ENCODE data around the gene FBXO24.
"Not testable (repeated sequence)": the region's sequence is repeated elsewhere in the genome, so short reads cannot be mapped to it uniquely, and the experiment has no call there.

The FBXO24 gene

DNA sequence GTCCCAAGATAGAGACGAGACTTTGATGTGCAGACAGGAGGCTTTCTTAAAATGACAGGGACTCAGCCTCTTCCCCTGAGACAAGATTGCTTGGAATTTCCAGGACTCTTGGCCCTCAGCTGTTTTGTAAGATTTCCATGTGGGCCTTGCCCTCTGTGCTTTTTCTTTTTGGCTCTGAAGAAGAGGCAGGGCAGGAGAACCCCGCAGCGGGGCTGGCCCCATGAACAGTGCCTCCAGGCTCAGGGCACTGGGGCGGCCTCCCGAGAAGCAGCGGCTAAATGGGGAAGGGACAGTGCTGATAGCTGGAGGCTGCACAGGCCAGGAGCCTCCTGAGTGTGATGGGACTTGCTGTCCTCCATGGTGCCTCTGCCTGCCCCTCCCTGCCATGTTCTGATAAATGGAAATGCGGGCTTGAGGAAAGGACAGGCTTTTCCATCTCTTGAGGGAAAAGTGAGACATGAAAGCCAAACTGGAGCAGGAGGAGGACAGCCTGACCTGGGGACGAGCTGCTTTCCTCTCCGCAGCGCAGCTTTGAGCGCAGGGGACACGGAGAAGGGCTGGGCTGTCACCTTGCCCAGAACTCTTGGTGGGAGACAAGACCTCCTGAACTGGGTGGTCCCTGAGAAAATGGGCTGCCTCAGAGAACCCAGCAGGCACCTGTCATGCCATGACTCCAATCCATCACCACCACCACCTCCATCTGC, 24.5 kb upstream of the FBXO24 start:
- DNase-seq = no peak

DNA sequence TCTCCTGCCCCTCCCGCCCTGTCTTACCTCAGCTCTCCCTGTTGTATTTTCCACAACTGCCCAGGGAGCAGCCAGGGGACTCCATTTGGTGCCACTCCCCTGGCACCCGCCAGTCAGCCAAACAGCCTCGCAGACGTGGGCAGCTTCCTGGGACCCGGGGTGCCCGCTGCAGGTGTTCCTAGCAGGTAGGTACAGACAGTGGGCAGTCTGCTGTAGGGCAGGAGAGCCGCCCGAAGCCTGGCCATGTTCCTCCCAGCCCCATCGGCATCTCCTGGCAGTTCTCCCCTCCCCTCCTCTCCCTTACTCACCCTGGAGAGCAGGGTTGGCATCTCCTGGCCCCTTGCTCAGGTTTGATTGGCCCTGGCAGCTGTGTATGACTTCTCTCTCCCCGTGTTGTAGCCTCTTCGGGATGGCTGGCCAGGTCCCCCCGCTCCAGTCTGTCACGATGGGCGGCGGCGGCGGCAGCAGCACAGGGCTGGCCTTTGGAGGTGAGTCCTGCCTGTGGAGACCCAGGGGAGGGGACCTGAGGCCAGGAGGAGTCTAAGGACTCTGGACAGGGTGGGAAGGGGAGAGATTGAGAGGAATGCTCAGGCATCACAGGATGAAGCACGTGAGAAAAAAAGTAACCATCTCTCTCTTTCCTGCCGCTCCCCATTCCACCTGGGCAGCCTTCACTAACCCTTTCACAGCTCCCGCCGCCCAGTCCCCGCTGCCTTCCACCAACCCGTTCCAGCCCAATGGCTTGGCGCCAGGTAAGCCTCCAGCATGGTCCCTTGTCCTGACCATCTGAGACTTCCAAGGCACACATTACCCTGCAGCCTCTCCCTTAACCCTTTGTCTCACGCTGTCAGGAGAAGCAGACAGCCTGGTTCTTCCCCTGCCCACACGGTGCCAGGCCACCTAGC, 23.7 kb upstream of the FBXO24 start:
- no peak for DNase-seq

DNA sequence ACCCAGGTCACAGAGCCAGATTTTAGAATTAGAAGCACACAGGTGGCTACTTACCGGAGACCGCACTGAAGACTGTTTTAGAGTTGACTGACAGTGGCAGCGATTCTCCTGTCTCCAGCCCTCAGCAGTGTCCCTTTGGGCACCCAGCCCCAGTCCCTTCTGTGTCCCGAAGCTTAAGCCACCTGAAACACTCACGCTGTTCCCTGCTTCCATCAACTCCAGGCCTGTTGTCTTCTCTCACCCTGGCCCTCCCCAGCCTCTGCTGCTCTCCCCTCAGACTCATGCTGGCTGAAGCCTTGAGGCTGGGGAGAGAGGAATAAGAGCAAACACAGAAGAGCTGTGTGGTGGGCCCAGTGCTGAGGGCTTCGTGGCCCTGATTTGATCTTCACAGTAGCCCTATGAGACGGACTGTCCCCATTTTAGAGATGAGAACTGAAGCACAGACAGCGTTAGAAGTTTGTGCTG, 23.0 kb upstream of the FBXO24 start:
- DNase-seq = no peak

DNA sequence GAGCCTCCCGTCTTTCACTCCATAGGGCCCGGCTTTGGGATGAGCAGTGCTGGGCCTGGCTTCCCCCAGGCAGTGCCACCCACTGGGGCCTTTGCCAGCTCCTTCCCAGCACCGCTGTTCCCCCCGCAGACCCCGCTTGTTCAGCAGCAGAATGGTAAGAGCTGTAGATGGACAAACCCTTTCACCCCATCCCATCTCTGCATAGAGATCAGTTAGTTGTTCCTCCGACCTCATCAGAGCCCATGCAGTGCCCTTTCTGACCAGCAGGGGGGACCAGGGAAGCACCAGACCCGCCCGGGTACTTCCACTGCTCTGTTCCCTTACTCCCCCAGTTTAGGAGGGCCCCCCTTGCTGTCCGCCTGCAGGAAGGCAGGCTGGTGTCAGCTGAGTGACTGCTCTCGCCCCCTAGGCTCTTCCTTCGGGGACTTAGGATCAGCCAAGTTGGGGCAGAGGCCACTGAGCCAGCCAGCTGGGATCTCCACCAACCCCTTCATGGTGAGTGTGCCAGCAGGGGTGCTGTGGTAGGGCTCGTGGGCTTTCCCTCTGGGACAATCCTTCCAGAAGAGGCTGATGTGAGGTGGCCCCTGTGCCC, 22.2 kb upstream of the FBXO24 start:
- peak; percentile 88 for DNase-seq

DNA sequence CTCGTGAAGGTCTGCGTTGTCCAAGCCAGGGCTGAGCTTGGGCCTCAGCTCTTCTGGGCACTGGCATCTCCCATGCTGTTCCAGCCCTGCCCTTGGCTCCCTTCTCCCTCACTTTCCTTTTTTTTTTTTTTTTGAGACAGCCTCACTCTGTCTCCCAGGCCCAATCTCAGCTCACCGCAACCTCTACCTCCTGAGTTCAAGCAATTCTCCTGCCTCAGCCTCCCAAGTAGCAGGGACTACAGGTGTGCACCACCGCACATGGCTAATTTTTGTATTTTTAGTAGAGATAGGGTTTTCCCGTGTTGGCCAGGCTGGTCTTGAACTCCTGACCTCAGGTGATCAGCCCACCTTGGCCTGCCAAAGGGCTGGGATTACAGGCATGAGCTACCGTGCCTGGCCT, 21.7 kb upstream of the FBXO24 start:
- not testable (repeated sequence) for DNase-seq

DNA sequence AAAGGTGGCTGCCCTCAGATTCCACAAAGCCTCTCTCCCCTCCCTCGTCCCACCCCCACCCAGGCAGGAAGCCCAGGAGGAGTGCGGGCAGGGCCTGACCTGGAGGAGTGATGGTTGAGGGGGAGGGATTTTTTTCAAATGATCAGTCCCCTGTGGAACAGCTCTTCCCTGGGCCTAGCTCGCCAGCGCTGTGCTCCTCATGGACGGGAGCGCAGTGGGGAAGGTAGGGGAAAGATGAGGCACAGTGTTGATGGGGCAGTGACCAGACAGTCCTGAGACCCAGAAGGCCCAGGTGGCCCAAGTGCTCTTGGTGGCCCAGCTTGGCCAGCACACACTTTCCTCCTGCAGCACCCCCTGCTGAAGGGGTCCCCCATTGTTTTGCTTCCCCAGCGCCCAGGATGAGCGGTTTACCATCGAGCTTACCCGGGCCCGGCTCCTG, 21.0 kb upstream of the FBXO24 start:
- no peak for DNase-seq

DNA sequence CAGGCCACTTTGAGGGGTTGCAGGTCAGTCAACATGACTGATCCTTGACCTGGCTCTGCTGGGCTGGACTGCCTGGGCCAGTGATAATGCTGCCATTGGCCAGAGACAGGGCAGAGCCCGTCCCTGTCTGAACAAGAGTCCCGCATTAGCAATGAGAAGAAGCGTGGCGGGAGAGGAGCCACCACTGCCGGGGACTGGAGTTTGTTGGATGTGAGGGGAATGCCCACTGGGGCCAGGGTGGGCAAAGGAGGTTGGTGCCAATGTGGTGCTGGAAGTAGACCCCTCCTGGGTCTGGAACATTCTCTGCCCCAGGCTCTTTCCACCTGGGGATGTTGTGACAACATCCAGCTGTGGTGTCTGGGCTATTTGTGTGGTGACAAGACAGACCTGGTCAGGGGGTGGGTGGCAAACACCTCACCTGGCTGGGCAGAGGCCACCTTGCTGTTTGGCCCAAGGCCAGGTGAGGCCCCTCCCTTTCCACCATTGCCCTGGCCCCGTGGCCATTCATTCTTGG, 20.1 kb upstream of the FBXO24 start:
- no peak for DNase-seq

DNA sequence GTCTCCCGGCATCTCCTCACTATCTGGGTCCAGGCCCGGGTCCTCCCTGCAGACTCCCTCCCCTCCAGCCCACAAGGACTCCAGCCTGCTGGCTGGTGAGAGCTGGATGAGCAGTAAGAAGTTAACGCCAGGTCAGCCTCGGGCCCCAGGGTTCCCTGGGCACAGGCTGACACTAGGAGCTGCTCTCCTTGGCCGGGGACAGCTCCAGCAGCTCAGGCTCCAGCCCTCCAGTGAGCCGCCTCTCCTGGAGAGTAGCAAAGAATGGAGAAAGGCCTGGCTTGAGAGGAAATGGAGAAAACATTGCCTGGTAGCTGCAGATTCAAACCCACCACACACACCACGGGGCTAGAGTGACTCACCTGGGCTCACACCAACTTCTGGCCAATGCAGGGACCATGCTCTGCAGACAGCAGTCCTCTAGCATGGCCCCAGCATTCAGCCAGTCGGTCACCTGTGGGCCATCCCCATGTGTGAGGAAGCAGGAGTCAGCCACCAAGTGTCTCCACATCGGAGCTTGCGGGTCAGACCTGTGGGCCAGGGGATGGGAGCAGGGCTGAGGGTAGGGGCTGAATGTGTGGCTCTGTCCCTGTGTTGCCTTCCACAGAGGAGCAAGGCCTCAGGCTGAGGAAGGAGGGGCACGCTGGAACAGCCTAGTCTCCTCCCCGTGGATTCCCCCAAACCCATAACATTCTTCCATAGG, 18.9 kb upstream of the FBXO24 start:
- DNase-seq = no peak

DNA sequence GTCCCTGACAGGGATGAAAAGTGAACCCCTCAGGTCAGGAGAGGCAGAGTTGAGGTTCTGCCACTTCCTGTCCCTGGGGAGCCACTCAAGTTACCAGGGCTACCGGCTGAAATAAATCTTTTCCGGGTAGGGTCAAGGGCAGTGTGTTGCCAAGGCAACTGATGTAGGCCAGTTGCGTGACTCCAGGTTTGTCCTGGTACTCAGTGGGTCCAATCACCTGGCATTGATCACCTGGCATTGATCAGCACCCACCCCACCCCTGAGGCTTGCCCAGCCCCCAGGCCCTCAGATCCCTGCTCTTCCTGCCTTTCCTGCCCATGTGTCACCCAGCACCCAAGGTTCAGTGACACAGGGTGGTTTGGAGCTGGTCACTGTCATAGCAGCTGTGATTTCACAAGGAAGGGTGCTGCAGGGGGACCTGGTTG, 18.4 kb upstream of the FBXO24 start:
- no peak for DNase-seq

DNA sequence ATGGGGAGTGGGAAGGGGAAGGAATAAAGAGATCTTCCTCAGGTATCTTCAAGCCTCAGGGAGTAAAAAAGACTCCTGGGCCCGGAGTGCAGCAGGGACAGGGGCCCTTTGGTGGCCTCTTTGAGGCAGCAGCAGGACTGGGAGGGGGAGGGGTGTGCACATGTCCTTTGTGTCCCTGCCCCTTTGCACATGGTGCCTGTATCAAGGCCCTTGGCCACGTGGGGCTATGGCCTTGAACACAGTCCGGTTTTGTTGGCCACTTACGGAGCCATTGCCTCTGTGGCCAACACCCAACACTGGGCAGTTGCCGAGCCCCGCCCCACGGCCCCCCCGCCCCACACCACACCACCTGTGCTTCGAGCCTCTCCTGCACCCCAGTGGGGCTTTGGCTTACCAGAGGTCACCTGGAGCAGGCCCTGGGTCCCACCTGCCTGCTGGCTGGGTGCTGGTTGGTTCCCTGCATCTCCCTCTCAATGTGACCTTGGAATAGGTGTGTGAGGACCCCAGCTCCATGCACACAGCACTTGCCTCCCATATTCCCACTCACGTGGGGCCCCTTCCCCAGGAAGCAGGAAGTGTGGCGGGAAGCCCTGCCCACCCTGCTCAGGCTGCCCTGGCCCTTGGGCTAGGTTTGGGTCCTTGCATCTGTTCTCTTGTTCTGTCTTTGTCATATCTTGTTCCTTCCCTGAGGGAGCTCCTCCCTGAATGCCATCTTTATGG, 17.8 kb upstream of the FBXO24 start:
- no peak for DNase-seq

DNA sequence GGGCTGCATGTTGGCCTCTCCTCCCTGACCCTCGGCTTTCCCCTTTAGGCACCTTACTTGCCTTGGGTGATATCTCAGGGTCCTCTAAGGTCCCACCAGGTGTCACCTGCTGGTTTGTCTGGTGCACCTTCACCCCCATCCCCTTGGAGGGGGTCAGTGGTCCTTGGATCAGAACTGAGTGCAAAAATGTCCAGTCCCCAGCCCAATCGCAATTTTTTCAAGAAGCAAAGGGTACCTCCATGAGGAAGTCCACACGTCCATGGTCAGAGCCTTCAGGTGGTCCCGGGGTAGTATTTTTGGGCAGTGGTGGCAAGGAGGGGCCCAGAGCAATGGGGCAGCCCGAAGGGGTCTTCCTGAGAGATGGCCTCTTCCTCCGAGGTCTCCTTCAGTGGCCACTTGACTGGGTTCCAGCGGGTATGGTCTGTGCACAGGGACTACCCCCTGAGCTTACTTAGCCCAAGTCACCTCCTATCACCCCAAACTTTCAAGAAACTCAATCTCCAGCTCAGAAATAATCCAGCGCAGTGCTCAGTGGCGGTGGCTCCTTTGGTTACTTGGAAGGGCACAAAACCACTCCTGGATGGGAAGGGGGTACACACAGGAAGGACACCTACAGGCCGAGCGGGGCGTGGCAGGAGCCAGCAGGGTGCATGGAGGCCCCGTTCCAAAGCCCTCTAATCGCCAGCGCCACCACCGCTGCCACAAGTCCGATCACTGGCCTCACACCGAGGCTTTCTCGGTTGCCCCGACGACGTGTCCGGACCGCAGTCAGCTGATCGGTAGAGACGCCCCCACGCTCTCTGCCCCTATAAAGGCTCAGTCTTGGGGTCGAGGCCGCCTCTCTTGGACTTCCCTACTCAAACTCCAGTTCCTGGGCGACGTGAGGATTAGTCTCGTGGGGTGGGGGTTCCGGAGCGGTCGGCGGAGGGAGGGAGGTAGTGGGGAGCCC, 17.0 kb upstream of the FBXO24 start:
- DNase-seq = peak; percentile 50

DNA sequence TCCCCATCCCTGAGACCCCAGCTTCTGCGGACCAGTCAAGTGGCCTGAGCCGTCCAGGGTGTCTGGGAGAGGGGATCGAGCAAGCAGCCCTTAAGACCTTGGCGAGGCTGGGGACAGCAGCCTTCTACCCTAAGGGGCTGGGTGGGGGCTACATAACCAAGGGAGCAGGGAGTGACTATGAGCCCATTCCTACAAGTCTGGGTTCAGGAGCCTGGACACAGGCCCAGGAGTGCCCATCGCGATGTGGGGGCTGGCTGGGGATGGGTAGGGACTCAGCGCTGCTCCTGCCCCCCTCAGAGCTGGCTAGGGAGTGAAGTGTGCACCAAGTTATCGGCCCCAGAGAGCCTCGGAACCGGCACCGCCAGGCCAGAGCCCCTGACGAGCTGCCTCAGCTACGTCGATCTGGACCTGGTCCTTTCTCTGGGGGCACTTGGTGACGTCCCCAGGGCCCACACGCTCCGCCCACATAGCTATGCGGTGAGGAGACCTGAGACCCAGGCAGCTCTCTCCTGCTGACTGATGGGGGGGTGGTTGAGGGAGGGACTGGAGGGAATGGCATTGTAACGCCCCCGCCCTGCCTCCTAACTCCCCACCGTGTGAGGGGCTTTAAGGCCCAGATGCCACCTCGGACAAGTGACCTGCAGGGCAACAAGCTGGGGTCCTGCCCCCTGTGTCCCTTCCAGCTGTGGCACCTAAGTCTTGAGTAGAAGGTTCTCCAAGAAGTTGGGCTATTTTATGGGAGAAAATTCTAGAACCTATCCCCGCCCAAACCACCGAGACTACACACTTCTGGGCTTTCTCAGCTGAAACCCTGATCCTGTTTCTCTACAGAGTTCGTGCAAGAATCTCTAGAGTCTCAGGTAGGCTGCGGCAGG, 14.9 kb upstream of the FBXO24 start:
- no peak for DNase-seq

DNA sequence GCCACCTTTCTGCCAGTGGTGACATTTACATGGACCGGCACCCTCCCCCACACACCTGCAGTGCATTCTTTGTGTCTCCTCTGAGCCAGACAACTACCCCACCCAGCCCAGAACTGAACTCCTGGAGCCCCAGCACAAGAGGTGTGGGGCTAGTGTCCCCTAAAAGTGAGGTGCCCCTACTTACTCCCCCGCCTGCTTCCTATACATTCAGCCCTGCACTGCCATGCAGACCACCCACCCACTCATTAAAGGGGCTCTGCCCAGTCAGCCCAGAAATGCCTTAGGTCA, 14.4 kb upstream of the FBXO24 start:
- DNase-seq = no peak

DNA sequence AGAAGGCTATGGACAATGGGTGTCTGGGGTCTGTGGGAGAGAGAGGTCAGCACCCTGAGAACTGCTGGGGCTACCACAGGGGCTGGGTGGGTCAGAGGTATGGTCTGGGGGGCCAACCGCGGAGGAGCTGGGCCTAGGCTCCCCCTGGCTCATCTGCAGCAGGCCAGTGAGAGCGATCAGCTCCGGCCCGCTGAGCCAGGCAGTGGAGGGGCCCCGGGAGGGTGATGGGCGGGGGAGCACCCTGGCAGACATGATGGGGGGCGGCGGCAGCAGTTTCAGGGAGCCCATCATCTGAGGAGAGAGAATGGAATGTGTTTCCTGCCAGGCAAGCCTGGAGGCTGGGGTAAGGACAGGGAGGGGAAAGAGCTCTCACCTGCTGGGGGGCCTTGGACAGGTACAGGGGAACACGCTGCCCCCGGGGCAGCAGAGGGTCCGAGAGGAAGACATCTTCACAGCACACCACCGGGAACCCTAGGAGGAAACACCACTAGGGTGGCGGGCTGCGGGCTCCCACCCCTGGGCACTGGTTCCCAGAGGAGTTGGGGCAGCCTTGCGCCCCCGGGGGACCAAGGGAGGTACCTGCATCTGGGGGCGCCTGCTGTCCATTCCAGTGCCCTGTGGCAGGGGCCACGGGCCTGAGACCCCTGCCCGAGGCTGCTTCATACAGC, 13.7 kb upstream of the FBXO24 start:
- DNase-seq = no peak

DNA sequence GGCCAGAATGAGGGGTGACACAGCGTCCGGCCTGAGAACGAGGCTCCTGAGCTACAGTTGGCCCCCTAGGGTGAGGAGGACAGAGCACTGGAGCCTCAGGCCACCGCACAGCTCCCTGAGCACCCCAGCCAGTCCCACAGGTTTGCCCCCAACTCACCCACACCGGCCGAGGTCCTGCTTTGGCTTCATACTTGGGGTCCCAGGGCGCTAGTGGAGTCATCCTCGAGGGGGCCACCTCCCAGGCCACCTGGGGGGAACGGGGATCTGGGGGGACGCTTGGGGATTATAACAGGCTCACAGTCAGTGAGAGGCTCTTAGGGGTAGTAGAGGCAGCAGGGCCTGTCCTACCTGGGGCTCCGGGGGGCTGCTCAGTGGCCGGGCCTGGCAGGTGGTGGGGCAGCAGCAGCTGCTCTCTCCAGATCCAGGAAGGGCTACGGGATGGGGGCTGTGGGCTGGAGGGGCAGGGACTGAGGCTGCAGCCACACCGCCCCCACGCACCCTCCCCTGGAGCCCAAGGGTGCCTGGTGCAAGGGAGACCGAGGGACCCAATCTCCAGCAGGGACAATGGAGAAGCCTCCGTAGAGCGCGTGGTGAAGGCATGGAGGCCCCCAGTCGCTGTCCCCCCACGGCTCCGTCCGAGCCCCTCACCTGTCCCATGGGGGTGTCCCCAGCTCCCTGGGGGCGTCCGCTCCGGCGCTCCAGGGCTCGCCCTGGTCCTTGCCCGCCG, 13.0 kb upstream of the FBXO24 start:
- DNase-seq = no peak

DNA sequence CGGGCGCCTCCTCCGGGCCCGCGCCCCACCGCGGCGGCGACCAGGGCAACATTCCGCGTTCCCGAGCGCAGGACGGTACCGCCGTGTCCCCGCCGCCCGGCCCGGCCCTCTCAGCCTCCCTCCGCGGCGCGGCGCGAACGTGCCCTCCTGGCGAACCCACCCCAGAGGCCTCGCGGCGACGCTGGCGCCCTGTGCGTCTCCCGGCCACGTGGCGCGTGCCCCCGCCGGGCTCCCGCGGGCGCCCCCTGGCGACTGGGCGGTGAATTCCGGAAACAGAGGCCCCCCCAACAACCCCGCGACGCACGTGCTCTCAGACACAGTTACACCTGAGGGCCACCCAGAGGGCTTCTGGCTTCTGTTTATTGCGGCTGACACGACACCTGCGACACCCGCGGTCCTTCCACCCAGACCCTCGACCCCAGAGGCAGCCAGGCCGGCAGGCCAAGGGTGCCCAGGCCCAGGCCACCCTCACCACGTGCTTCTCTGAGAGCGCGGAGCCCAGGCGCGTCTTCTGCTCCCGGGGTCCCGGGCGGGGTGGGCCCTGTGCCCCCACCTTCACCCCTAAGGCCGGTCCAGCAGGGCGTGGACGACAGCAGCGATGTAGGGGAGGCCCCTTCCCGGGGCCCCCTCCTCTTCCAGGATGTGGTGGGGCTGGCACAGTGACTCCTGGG, 12.3 kb upstream of the FBXO24 start, which contains the start of gene SAP25:
Gene SAP25, minus strand, starts transcription at position 210 of the 671 bp plus-strand sequence. Its CDS starts 158 bp downstream, at position 52.
- no peak for DNase-seq

DNA sequence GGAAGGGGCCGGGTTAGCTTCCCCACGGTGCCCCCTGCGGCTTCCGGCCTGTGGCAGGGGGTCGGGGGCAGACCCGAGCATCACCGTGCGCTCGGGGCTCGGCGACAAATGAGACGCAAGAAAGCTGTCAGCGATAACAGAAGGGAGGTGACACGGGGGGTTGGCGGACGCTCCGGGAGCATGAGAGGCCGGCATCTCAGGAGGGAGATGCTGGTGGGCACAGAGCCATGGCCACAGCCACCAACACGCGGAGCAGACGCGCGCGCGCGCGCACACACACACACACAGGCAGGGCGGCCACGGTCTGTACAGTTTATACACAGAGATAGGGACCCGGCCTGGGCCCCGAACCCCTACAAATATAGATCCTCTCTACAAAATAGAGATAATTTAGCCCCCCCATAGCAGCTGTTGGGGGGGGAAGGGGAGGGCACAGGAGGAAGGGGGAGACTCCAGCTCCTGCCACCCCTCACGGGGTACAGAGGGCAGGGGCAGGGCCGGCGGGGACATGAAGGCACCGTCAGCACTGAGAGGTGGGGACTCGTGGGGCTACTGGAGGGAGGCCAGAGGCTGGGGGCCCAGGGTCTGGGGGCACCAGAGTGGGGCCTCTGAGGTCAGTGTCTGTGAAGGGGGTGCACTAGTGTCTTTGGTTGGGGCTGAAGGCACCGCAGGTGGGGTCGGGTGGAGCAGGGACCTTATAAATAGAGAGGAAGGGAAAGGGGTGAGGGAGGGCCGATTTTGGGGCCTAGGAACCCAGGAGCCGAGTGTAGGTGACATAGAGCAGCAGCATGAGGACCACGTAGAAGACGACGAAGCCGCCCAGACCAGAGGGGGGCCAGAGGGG, 11.5 kb upstream of the FBXO24 start:
- DNase-seq = no peak

Measured in stimulated activated CD4-positive, alpha-beta T cell treated with anti-CD3 and anti-CD28 coated beads, Interleukin-4, amount 100 ng/mL, for 1 hour (primary cell).